Ishikawa (cell line): ENCODE results near the gene TMEM221.

Source experiments
- CEBPB ChIP-seq: IDR thresholded peaks from 2 replicates; pipeline ENCODE4 v1.6.1; 2012
- CREB1 ChIP-seq: IDR thresholded peaks from 2 replicates; pipeline ENCODE4 v1.6.1; 2012; ENCODE audit warnings: low read depth
- EGR1 ChIP-seq: IDR thresholded peaks from 2 replicates; pipeline ENCODE4 v1.6.1; 2012
- EP300 ChIP-seq: IDR thresholded peaks from 2 replicates; pipeline ENCODE4 v1.6.1; 2012; ENCODE audit warnings: borderline replicate concordance
- FOXM1 ChIP-seq: IDR thresholded peaks from 2 replicates; pipeline ENCODE4 v1.6.1; 2012; ENCODE audit warnings: low read depth, borderline replicate concordance
- NFIC ChIP-seq: IDR thresholded peaks from 2 replicates; pipeline ENCODE4 v1.6.1; 2012
- RAD21 ChIP-seq: IDR thresholded peaks from 2 replicates; pipeline ENCODE4 v1.6.1; 2012; ENCODE audit warnings: low read depth
- REST ChIP-seq: IDR thresholded peaks from 2 replicates; pipeline ENCODE4 v1.6.1; 2012; ENCODE audit warnings: low read depth, mild to moderate bottlenecking
- TAF1 ChIP-seq: IDR thresholded peaks from 2 replicates; pipeline ENCODE4 v1.6.1; 2012; ENCODE audit warnings: low read depth, mild to moderate bottlenecking
- TCF12 ChIP-seq: IDR thresholded peaks from 2 replicates; pipeline ENCODE4 v1.6.1; 2012; ENCODE audit warnings: low read depth
- TEAD4 ChIP-seq: IDR thresholded peaks from 2 replicates; pipeline ENCODE4 v1.6.1; 2012
- YY1 ChIP-seq: IDR thresholded peaks from 2 replicates; pipeline ENCODE4 v1.6.1; 2012; ENCODE audit warnings: low read depth
- ZBTB7A ChIP-seq: IDR thresholded peaks from 2 replicates; pipeline ENCODE4 v1.6.1; 2012; ENCODE audit warnings: low read depth
- TF ChIP-seq, protein P1 (sequence below): IDR thresholded peaks from 2 replicates; pipeline ENCODE4 v1.6.1; 2012
- TF ChIP-seq, protein P2 (sequence below): IDR thresholded peaks from 2 replicates; pipeline ENCODE4 v1.6.1; 2012

Gene TMEM221

GRCh38 chr19:17487284-17488121 lies 39.0 kb upstream of the TMEM221 start:
- no peak for TF ChIP-seq ZBTB7A
- TF ChIP-seq, protein P1, sequence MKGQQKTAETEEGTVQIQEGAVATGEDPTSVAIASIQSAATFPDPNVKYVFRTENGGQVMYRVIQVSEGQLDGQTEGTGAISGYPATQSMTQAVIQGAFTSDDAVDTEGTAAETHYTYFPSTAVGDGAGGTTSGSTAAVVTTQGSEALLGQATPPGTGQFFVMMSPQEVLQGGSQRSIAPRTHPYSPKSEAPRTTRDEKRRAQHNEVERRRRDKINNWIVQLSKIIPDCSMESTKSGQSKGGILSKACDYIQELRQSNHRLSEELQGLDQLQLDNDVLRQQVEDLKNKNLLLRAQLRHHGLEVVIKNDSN: no peak
- TF ChIP-seq RAD21: no peak
- TF ChIP-seq, protein P2, sequence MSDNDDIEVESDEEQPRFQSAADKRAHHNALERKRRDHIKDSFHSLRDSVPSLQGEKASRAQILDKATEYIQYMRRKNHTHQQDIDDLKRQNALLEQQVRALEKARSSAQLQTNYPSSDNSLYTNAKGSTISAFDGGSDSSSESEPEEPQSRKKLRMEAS: no peak
- no peak for TF ChIP-seq FOXM1
- TF ChIP-seq TEAD4: no peak
- no peak for TF ChIP-seq CREB1
- no peak for TF ChIP-seq NFIC
- TF ChIP-seq TCF12: no peak
- no peak for TF ChIP-seq EP300
- TF ChIP-seq TAF1: no peak
- TF ChIP-seq EGR1: no peak
- no peak for TF ChIP-seq REST
- no peak for TF ChIP-seq CEBPB
- no peak for TF ChIP-seq YY1

DNA sequence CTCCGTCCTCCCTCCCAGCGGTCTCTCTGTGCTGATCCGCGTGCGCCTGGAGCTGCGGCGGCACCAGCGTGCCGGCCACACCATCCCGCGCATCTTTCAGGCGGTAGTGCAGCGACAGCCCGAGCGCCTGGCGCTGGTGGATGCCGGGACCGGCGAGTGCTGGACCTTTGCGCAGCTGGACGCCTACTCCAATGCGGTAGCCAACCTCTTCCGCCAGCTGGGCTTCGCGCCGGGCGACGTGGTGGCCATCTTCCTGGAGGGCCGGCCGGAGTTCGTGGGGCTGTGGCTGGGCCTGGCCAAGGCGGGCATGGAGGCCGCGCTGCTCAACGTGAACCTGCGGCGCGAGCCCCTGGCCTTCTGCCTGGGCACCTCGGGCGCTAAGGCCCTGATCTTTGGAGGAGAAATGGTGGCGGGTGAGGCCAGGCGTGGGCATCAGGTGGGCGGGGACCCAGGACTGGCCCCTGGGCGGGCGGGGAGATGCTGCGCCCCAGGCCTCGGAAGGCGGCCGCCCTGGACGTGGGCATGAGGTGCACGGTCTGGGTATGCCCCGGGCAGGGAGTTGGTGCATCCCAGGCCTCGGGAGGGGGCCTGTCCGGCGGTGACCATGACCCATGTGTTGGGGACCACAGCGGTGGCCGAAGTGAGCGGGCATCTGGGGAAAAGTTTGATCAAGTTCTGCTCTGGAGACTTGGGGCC lies 38.2 kb upstream of the TMEM221 start:
- no peak for TF ChIP-seq TAF1

- no peak for TF ChIP-seq TCF12
- TF ChIP-seq, protein P1: no peak
- TF ChIP-seq, protein P2: no peak
Observed at GRCh38 chr19:17484520-17485185, 36.2 kb upstream of the TMEM221 start.

DNA sequence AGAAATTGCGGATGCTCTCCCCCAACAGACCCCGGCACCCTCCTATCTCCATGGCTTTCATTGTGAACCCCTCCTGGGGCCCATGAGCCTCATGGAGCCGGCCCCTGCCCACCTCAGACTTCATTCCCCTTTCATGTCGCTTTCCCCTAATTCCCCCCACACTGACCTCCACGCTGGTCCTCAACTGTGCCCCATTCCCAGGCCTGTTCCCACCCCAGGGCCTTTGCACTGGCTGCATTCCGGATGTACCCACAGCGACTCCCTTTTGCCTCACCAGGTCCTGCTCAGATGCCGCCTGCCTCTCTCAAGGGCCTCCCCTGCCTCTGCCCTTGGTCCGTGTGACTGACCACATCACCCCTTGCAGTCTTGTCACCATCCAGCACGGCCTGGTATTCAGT lies 35.1 kb upstream of the TMEM221 start:
- no peak for TF ChIP-seq FOXM1
- no peak for TF ChIP-seq TEAD4

- TF ChIP-seq TEAD4 (no peak), RAD21 (no peak), FOXM1 (no peak), TCF12 (no peak), EP300 (no peak), CREB1 (no peak), REST (no peak), CEBPB (no peak), ZBTB7A (no peak), YY1 (no peak), TAF1 (no peak), EGR1 (no peak), NFIC (no peak)
- TF ChIP-seq, protein P2: no peak
- TF ChIP-seq, protein P1: no peak
Observed at GRCh38 chr19:17482877-17483604, 34.6 kb upstream of the TMEM221 start.
